ENCODE measurements around the gene ISYNA1.

The ISYNA1 gene

DNA sequence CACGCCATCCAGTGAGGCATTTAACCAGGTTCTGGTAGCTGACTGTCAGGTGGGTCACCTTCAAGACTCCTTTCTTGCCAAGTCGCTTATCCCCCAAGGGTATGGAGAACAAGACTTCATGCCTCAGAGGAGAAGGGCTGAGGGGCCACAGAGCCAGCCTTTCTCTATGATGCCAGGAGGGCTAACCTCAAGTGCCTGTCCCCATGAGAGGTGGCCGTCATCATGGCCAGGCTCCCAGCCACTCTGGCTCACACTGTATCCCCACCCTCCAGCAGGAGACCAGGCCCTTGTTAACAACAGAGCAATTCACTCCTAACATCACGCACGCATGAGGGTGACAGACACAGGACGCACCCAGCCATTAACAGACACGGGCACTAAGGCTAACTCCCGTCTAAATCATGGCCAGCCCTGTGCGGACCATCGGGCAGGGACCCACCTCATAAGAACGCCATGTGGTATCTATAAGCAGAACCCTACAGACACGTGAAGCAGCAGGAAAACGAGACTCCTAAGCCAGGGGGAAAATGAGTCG, 38.6 kb upstream of the ISYNA1 start:
- Histone ChIP-seq H3K4me2 (ENCODE audit: low read depth, low read length, poor library complexity, severe bottlenecking) (no peak overlapping the region), H3K9me3 (ENCODE audit: insufficient read depth, low read depth, low read length) (no peaks in the 10 kb centered on the region), H3K9ac (ENCODE audit: low read depth, low read length, poor library complexity, severe bottlenecking) (no peak overlapping the region), H3K36me3 (ENCODE audit: insufficient read depth, low read length) (peaks cover under 1% of the 10 kb centered on the region; the same call in 1 of the 2 replicates), H3K9me2 (replicated peaks; ENCODE audit: low read depth, low read length) (no peaks in the 10 kb centered on the region), H2AFZ (ENCODE audit: low read length) (no peak overlapping the region), H3K4me3 (ENCODE audit: low read length, poor library complexity, severe bottlenecking) (no peak overlapping the region), H3K79me2 (ENCODE audit: insufficient read depth, low read length) (peaks cover 82% of the 10 kb centered on the region), H3F3A (ENCODE audit: low read depth) (no peaks in the 10 kb centered on the region), H3K27me3 (ENCODE audit: insufficient read depth, low read length, poor library complexity, severe bottlenecking) (no peaks in the 10 kb centered on the region), H4K20me1 (ENCODE audit: insufficient read depth, low read length, poor library complexity, severe bottlenecking) (peaks cover 14% of the 10 kb centered on the region), H3K4me1 (ENCODE audit: insufficient read depth, low read length, poor library complexity, severe bottlenecking) (peaks cover 10% of the 10 kb centered on the region)
- no peak for TF ChIP-seq EZH2phosphoT487 (IDR thresholded peaks at IDR 0.05; ENCODE audit: borderline replicate concordance)
- no peak for TF ChIP-seq CTCF (conservative IDR thresholded peaks at IDR 0.05; ENCODE audit: low read length)

DNA sequence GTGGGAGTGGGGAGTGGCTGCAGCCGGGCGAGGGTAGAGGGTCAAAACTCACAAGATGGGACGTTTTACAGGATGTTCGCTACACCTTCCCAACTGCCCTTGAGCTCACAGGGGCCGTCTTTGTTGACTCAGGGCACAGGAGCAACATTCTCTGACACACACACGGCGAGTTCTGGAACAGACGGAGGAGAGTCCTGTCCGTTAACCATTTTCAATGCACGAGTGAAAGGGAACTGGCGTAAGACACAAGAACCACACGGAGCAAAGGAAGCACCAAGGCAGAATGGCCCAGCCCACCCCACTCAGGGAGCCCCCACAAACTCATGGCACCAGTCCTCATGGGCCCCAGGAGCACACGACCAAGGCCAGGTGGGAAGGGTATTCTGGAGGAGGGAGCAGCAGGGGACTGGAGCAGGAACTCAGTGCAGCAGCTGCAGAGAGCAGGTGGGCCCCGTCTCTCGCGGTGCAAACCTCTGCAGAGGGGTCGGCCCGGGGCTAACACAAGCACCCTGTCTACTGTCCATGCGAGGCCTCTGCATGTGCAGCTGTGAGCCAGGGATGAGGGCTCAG, 37.9 kb upstream of the ISYNA1 start:
- Histone ChIP-seq H3K9ac (ENCODE audit: low read depth, low read length, poor library complexity, severe bottlenecking) (no peak overlapping the region), H4K20me1 (ENCODE audit: insufficient read depth, low read length, poor library complexity, severe bottlenecking) (peaks cover 14% of the 10 kb centered on the region), H3K4me1 (ENCODE audit: insufficient read depth, low read length, poor library complexity, severe bottlenecking) (peaks cover 10% of the 10 kb centered on the region)

GRCh38 chr19:18475004-18475453, 37.1 kb upstream of the ISYNA1 start:
- H3K9me2 ChIP-seq (replicated peaks; ENCODE audit: low read depth, low read length) = no peaks in the 10 kb centered on the region
- H3K79me2 ChIP-seq (ENCODE audit: insufficient read depth, low read length) = peaks cover 67% of the 10 kb centered on the region; the same call in 1 of the 2 replicates
- no peak overlapping the region for H3K9ac ChIP-seq (ENCODE audit: low read depth, low read length, poor library complexity, severe bottlenecking)
- H3K4me3 ChIP-seq (ENCODE audit: low read length, poor library complexity, severe bottlenecking) = no peak overlapping the region
- H3F3A ChIP-seq (ENCODE audit: low read depth) = no peaks in the 10 kb centered on the region
- no peak for TF ChIP-seq EZH2phosphoT487 (IDR thresholded peaks at IDR 0.05; ENCODE audit: borderline replicate concordance)
- TF ChIP-seq CTCF (conservative IDR thresholded peaks at IDR 0.05; ENCODE audit: low read length) = no peak
- no peaks in the 10 kb centered on the region for H3K27me3 ChIP-seq (ENCODE audit: insufficient read depth, low read length, poor library complexity, severe bottlenecking)
- H3K4me1 ChIP-seq (ENCODE audit: insufficient read depth, low read length, poor library complexity, severe bottlenecking) = peaks cover 10% of the 10 kb centered on the region
- peaks cover 21% of the 10 kb centered on the region for H4K20me1 ChIP-seq (ENCODE audit: insufficient read depth, low read length, poor library complexity, severe bottlenecking)
- peaks cover 15% of the 10 kb centered on the region; the same call in 1 of the 2 replicates for H3K36me3 ChIP-seq (ENCODE audit: insufficient read depth, low read length)
- no peaks in the 10 kb centered on the region for H3K9me3 ChIP-seq (ENCODE audit: insufficient read depth, low read depth, low read length)
- H2AFZ ChIP-seq (ENCODE audit: low read length) = no peak overlapping the region
- no peak overlapping the region for H3K4me2 ChIP-seq (ENCODE audit: low read depth, low read length, poor library complexity, severe bottlenecking)

More for the DNA sequence above, 37.9 kb upstream of the ISYNA1 start:
- Histone ChIP-seq H3K79me2 (ENCODE audit: insufficient read depth, low read length) (peaks cover 75% of the 10 kb centered on the region; the same call in 1 of the 2 replicates), H3K36me3 (ENCODE audit: insufficient read depth, low read length) (peaks cover 6% of the 10 kb centered on the region; the same call in 1 of the 2 replicates), H3K9me2 (replicated peaks; ENCODE audit: low read depth, low read length) (no peaks in the 10 kb centered on the region), H3K4me2 (ENCODE audit: low read depth, low read length, poor library complexity, severe bottlenecking) (no peak overlapping the region), H3K27me3 (ENCODE audit: insufficient read depth, low read length, poor library complexity, severe bottlenecking) (no peaks in the 10 kb centered on the region), H3K9me3 (ENCODE audit: insufficient read depth, low read depth, low read length) (no peaks in the 10 kb centered on the region), H3K4me3 (ENCODE audit: low read length, poor library complexity, severe bottlenecking) (no peak overlapping the region), H2AFZ (ENCODE audit: low read length) (no peak overlapping the region), H3F3A (ENCODE audit: low read depth) (no peaks in the 10 kb centered on the region)
- TF ChIP-seq CTCF (conservative IDR thresholded peaks at IDR 0.05; ENCODE audit: low read length) (no peak), EZH2phosphoT487 (IDR thresholded peaks at IDR 0.05; ENCODE audit: borderline replicate concordance) (no peak)

All from Loucy (cell line).